NCI-H2029 (cell line): ENCODE data around the gene PRKG1.
"Not testable (repeated sequence)": the region's sequence is repeated elsewhere in the genome, so short reads cannot be mapped to it uniquely, and the experiment has no call there.

Source experiments
- DNase-seq: peaks from one replicate; lab custom pipeline; 2025; lab: John Stamatoyannopoulos, UW

Gene PRKG1

DNA sequence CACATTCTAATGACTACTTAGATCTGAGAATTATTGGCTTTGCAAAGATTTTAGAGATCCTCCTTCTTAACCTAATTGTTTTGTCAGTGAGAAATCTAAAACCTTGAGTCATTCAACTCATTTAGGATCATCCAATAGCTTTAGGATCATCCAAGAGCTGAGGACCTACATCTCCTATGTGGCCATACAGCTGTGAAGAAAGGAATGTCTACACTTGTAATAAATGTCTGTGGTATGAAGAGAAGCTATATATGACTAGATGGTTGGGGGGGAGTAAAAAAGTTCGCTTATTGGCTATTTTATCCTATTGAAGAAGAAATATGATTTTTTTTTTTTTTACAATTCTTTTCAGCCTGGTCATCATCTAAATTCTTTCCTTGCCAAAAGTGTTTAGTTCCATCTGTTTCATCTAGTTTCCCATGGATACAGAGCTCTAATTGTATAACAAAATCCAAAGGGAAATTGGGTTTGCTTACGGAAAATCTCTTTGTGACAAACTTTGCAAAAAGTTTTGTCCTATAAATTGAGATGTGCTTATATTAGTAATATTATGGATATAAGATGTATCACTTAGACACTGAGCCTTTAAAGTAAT is 196.7 kb downstream of the PRKG1 start:
- no peak for DNase-seq

DNA sequence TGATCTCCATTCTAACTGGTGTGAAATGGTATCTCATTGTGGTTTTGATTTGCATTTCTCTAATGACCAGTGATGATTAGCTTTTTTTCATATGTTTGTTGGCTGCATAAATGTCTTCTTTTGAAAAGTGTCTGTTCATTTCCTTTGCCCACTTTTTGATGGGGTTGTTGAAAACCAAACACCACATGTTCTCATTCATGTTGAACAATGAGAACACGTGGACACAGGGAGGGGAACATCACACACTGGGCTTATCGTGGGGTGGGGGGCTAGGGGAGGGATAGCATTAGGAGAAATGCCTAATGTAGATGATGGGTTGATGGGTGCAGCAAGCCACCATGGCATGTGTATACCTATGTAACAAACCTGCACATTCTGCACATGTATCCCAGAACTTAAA is 197.8 kb downstream of the PRKG1 start:
- not testable (repeated sequence) for DNase-seq

- DNase-seq: no peak
Measured at GRCh38 chr10:51272555-51272954, 198.3 kb downstream of the PRKG1 start.

GRCh38 chr10:51273574-51273973 is 199.3 kb downstream of the PRKG1 start:
- no peak for DNase-seq

GRCh38 chr10:51276097-51276496 is 201.8 kb downstream of the PRKG1 start:
- not testable (repeated sequence) for DNase-seq

DNA sequence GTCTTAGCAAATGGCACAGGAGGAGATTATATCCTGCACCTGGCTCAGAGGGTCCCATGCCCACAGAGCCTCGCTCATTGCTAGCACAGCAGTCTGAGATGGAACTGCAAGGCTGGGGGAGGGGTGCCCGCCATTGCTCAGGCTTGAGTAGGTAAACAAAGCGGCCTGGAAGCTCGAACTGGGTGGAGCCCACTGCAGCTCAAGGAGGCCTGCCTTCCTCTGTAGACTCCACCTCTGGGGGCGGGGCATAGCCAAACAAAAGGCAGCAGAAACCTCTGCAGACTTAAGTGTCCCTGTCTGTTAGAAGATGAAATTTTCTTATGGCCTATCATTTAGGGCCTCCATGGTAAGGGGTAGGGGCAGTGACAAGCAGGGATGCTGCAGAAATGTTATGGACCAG is 207.1 kb downstream of the PRKG1 start:
- not testable (repeated sequence) for DNase-seq

GRCh38 chr10:51285601-51286000 is 211.3 kb downstream of the PRKG1 start:
- no peak for DNase-seq

GRCh38 chr10:51288511-51288910 is 214.2 kb downstream of the PRKG1 start:
- no peak for DNase-seq

DNA sequence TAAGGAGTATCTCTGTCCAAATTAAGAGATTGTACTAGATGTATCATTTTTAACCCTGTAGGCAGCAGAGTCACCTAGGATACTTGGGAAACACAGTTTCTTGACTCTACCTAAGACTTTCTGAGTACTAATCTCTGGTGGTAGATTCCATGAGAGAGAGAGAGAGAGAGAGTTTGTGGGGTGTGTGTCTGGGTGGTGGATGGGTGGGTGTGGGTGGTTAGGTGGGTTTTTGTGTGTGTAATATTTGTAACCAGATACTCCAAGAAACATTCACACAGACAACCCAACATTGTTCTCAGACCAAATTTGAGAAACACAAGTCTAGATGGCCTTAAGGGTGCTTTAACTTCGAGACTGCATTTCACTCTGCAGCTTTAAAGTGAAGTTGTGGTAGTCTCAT is 215.2 kb downstream of the PRKG1 start:
- no peak for DNase-seq

GRCh38 chr10:51291961-51292360 is 217.7 kb downstream of the PRKG1 start:
- no peak for DNase-seq

DNA sequence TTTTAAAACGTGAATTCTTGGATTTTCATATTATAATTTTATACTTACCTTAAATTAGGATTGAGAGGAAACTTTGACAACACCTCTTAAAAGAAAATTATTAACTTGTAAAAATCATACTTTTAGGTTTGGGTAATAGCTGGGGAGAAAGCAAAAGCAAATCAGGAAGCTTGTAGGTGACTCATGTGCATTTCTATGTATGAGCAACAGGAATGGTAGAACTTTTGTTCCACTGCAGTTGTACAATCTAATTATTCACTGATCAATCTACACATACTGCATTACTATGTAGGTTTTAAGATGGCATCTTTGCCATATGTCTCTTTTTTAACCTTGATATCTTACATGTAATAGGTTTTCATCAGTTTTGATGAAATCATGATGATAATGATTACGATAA is 223.2 kb downstream of the PRKG1 start:
- DNase-seq: no peak

DNA sequence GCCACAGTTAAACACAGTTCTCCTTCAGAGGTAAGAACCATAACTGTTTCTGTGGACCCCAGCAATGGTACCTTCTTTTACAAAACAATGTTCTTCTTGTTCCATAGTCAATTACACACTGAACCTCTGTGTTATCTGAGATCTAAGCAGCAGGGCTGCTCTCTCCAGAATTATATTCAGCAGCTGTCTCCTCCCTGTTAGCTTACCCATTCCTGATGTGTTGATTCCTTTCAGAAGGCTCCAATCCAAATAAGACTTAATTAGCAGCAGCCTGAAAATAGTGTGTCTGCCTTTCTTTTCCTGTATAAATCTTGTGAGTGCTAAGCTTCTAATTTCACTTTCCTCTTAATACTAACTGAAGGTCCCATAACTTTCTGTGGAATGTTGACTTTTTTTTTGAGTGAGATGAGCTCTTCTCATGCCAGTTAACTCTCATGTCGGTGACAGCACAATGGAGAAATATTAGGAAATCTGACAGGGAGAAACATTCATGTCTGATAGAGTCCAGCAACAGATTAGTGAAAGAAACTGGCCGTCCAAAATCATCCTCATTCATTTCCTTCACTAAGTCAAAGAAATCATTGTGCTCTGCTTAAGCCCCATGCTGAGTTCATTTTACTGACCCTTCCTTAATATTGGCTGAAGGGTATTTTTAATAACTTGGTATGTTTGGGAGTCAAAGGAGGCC is 226.5 kb downstream of the PRKG1 start:
- DNase-seq: no peak

DNA sequence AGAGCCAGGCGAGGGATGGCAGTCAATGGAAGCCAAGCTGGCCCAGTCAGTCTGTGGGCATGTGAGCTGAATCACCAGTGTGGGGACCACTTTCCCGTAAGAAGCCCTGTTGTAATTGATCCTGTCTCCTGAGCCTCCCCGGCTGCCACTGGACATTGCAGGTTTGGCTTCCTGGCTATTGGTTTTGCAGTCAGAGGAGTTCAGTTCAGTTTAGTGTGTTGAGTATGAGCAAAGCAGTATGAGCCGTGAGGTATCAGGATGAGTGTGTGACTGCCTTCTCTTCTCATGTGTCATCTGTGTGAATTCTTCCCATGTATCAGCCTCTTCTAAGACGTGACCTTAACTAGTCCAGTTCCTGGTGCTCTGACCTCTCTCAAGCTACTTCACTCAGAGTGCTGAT is 227.4 kb downstream of the PRKG1 start:
- no peak for DNase-seq

DNA sequence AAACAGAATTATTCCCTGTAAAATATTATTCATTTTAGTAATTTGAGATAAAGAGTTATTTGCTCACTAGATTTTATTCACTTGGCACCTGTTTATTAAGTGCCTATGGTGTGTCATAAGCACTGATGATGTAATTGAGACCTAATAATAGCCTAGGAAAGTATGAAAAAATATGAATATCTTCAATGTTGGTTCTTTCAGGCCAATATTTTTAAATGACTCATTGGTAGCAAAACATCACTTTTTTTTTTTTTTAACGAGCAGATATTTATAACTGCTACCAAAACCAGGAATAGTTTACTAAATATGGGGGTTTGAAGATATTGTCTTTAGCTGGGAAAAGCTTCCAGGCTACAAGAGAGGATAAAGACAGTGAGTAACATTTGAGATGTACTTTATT is 228.0 kb downstream of the PRKG1 start:
- no peak for DNase-seq

- no peak for DNase-seq
Measured at GRCh38 chr10:51308116-51308515, 233.8 kb downstream of the PRKG1 start.

GRCh38 chr10:51311228-51311627 is 236.9 kb downstream of the PRKG1 start:
- DNase-seq: no peak

DNA sequence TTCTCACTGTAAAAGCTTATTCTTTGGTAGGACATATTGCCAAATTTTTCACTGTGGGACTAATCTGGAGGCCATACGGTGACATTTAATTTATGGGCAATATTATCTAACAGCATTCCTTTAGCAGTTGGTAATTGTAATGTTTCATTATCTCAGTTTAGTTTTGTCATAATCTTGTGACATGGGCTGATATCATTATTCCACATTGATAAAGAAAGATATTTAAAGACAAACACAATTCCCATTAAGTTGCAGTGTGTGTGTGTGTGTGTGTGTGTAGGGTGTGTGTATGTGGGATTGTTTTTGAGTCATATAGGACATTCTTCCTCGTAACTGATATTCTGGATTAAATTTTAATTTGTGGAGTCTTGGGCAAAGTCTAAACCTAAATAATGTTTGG is 238.5 kb downstream of the PRKG1 start:
- DNase-seq: no peak

DNA sequence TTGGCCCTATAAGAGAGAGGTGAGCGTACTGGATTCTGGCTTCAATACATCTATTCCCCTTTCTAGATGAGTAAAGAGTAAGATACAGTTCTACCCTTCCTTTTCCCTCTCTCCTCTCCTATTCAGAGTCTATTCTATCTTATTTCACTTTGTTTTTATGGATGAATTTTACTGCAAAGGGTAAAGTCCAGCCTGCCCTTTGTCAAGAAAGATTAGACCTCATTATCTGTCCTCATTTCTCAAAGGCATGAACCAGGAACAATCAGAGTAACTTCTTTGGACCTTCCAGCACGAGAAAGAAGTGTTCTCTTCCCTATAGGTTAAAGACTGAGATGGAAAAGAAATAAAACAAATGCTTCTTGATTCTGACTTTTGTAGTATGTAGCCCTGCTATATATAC is 239.0 kb downstream of the PRKG1 start:
- DNase-seq: no peak

DNA sequence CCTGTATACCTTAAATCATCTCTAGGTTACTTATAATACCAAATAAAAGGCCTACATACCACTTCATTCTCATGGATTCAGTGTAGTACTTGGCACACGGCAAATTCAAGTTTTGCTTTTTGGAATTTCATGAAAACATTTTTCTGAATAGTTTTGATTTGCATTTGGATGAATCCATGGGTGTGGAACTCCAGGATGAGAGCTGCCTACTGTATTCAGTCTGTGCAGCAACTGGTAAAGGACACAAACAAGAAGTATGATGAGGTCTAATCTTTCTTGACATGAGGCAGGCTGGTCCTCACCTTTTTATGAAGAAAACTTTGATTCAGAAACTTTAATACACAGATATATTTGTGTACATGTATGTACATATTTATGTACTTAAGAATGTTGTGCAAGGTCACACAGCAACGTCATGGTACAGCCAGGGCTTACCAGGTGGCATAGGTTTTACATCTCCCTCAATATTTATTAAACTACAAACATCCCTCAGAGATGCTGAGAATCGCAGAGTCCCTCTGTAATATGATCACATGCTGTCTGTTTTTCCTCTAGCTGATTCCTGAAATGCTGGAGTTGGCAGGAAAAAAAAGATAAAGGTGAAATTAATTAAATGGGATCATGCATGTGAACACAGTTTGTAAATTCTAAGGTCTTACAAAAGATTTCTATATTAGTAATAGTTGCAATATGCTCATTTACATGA is 239.6 kb downstream of the PRKG1 start:
- DNase-seq: no peak

DNA sequence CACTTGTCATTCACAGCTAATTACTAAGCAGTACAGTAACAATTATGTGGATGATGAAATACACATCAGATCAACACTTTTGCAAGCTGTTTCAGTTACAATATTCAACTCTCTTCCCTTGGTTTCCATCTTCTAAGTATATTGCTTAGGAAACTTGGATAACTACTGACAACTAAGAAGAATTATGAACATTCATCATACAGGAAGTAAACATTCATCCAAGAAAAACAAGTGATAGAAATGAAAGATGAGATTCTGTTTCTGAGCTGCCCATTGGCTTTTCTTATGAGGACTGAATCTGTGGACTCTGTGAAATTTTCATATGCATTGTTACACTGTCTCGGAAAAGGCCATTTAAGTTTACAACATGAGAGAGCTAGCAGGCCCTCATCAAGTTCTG is 240.2 kb downstream of the PRKG1 start:
- no peak for DNase-seq

DNA sequence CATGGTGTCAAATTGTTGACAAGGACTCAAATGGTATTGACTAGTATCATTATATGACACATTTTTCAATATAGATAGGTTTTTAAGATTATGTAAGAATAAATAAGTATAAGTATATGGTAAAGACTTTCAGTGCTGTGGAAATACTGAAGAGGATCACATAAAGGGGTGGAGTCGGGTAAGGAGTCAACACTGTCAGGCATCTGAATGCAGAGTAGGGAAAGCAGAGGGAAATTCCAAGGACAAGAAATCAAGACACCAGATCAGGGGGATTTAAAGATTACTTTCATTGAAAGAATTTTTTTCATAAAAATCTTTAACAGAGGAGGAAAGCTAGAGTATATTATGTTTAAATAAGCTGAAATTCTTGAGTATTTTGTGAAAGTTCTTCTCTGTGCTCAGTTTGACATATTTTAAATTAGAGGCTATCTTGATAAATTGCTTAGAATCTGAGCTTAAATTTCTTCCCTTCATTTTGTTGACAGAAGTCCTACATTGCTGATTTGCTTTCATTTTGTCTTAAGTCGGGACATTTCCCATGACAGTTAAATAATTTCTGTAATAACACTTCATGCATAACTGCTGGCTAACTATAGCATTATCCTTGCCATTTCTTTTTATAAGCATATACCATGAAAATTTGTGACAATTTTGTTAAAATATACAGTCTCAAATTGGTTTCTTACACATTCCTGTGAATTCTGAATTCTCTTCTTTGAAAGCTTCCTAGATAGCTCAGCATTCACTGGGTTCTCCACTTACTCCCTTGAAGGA is 244.3 kb downstream of the PRKG1 start:
- no peak for DNase-seq

- no peak for DNase-seq
Measured at GRCh38 chr10:51319173-51319435, 244.8 kb downstream of the PRKG1 start.

DNA sequence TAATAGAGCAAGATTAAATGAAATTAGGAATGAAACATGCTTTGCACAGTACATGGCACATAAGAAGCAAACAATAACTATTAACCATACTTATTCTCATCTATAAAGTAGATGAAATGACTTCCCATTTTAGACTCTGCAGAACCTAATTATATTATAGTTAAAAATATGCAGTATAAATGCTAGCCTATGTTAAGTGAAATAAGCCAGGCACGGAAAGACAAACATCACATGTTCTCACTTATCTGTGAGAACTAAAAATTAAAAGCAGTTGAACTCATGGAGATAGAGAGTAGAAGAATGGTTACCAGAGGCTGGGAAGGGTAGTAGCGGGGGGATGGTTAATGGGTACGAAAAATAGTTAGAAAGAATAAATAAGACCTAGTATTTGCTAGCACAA is 247.0 kb downstream of the PRKG1 start:
- no peak for DNase-seq
